ENCODE measurements around the gene ZDHHC14.
"Not testable (repeated sequence)": the region's sequence is repeated elsewhere in the genome, so short reads cannot be mapped to it uniquely, and the experiment has no call there.

- TF ChIP-seq, protein P1, sequence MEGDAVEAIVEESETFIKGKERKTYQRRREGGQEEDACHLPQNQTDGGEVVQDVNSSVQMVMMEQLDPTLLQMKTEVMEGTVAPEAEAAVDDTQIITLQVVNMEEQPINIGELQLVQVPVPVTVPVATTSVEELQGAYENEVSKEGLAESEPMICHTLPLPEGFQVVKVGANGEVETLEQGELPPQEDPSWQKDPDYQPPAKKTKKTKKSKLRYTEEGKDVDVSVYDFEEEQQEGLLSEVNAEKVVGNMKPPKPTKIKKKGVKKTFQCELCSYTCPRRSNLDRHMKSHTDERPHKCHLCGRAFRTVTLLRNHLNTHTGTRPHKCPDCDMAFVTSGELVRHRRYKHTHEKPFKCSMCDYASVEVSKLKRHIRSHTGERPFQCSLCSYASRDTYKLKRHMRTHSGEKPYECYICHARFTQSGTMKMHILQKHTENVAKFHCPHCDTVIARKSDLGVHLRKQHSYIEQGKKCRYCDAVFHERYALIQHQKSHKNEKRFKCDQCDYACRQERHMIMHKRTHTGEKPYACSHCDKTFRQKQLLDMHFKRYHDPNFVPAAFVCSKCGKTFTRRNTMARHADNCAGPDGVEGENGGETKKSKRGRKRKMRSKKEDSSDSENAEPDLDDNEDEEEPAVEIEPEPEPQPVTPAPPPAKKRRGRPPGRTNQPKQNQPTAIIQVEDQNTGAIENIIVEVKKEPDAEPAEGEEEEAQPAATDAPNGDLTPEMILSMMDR (IDR thresholded peaks at IDR 0.05), result not testable (repeated sequence)
- TF ChIP-seq POLR2AphosphoS5 (IDR thresholded peaks at IDR 0.05), result not testable (repeated sequence)
These were observed 43.7 kb upstream of the ZDHHC14 start for GRCh38 chr6:157337276-157337675.

Measured in prostate gland (tissue), 2 donors.